Activated naive CD4-positive, alpha-beta T cell treated with anti-CD3 and anti-CD28 coated beads for 36 hours (primary cell): ENCODE results near the gene UBQLN4. TPM values are rescaled to one million over a fixed set of nuclear protein-coding genes. Genes with fewer than 3 reads are reported as not detected.

ENCODE experiments used
- CTCF ChIA-PET: fragments of 350-600 bp; sonication (Branson Sonifier 250); formaldehyde crosslinking; loops from one replicate; lab custom pipeline; 2021; ENCODE audit warnings: antibody characterized with exemption; lab: Charles Lee
- DNase-seq: peaks from one replicate; pipeline ENCODE4 v3.0.0-alpha.2; 2020
- H3K27ac Mint-ChIP-seq: one replicate; pipeline ENCODE4 v1.8.0; 2021; ENCODE audit warnings: mild to moderate bottlenecking, mixed read lengths
- H3K27me3 Mint-ChIP-seq: one replicate; pipeline ENCODE4 v1.8.0; 2021; ENCODE audit warnings: low read depth, mixed read lengths
- H3K36me3 Mint-ChIP-seq: one replicate; pipeline ENCODE4 v1.8.0; 2021; ENCODE audit warnings: low read depth, mixed read lengths
- H3K4me1 Mint-ChIP-seq: one replicate; pipeline ENCODE4 v1.8.0; 2021; ENCODE audit warnings: low read depth, mixed read lengths
- H3K4me3 Mint-ChIP-seq: one replicate; pipeline ENCODE4 v1.8.0; 2021; ENCODE audit warnings: mild to moderate bottlenecking, moderate library complexity, mixed read lengths
- H3K9me3 Mint-ChIP-seq: one replicate; pipeline ENCODE4 v1.8.0; 2021; ENCODE audit warnings: mixed read lengths
- intact Hi-C: fragments of 100-400 bp; cut with micrococcal nuclease; formaldehyde crosslinking; loops from one replicate; pipeline ENCODE4 v1.15.1; 2023
- total RNA-seq, 2 experiments: library from RNA; stranded (reverse); gene quantifications; one replicate each; pipeline ENCODE4 v1.2.3, GENCODE V29; 2021

Gene UBQLN4
- 10 to 100 TPM; 27.1 to 27.4 TPM for total RNA-seq

DNA sequence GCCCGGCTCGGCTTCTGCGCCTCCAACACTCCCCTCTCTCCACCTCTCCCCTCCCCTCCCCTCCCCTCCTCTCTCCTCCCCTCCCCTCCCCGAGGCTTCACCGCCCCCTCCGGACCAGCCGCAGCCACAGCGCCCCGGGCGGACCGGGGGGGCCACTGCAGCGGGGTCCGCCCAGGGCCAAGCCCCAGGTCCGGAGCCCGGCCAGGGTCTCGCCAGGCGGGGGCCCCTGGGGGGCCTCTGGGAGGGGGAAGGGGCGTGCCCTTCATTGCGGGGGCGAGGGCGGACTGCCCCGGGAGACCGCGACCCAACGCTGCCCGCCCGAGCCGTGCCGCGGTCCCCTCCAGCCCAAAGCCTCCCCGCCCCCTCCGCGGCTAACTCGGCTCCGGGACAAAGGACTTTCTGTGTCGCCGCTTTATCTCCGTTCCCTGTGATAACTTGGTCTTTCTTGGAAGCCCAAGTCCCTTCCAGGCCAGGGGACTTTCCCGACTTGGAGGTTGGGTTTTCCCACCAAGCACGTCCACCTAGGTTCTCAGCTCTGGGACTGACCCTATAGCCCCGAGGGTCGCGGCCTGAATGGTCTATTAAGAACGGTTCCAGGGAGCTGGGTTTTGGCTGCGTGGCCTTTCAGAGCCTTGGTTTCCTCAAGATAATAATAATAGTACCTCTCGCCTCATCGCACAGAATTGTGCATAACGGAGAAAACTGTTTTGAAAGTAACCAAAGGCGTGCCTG, at the start of gene UBQLN4:
UBQLN4 (minus strand) TSS at position 31 of the 732 bp plus-strand sequence. CDS start 97 bp downstream, outside the sequence.
- no peaks in the 10 kb centered on the region for H3K9me3 Mint-ChIP-seq
- H3K36me3 Mint-ChIP-seq = peaks cover 13% of the 10 kb centered on the region
- intact Hi-C loops = loop anchor here (1.0 to 10.0 kb wide), 14 partner anchors 12 to 745 kb away; partner anchors contain the start of genes CCT3, FDPS, KHDC4 and MEX3A
- CTCF ChIA-PET = interaction anchor here (0.6 to 0.7 kb wide), 3 partner anchors 16 to 520 kb away, joined by 3 to 5 read pairs (median 3); no protein-coding TSS in a partner anchor
- H3K27me3 Mint-ChIP-seq = no peaks in the 10 kb centered on the region
- peak within 1 kb of the TSS; percentile 92 for H3K4me3 Mint-ChIP-seq
- H3K4me1 Mint-ChIP-seq = peaks cover 24% of the 10 kb centered on the region
- peak within 1 kb of the TSS; percentile 93 for H3K27ac Mint-ChIP-seq
- peak; percentile 90 for DNase-seq

DNA sequence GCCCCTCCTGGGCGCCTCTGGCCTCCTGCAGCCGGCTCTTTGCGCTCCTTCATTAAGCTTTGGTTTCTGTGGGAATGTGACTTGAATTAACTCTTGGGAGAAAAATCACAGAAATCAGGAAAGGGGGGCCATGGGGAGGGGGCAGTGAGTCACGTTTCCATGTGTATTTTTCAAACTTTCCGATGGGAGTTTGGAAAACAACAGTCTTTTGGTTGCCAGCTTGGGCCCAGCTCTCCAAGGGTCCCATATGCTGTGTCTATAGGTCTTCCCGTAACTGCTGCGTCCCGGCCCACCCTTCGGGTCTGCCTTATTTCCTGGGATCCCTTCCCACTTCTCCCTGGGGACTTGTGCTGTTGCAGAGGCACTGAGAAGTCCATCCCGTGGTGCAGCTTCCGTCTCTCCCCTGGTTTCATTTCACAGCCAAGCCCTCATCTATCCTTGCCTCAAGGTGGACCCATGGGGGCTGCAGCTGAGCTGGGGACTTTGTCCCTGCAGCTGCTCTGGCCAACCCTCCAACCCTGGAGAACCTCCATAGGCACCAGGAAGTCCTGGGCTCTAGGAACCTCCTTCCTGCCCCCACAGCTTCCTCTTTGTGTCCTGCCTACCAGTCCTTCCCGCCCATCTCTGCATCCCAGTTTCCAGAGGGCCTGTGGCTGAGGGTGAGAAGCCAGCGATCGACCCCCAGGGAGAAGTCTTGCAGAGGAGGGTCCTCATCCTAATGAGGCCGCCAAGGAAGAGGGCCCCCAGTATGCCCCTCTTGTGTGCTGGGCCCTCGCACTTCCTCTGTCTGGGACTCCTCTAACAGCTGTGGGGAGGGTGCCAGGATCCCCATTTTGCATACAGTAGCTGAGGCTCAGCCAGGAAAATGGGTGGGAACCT, 49.3 kb upstream of the UBQLN4 start:
- no peaks in the 10 kb centered on the region for H3K36me3 Mint-ChIP-seq
- H3K4me1 Mint-ChIP-seq = peaks cover 69% of the 10 kb centered on the region
- no peaks in the 10 kb centered on the region for H3K9me3 Mint-ChIP-seq
- CTCF ChIA-PET = interaction anchor here (0.6 to 3.5 kb wide), 5 partner anchors 10 to 405 kb away, joined by 3 to 23 read pairs (median 3); no protein-coding TSS in a partner anchor
- H3K27ac Mint-ChIP-seq = no peak overlapping the region
- intact Hi-C loops = no loop called here
- DNase-seq = no peak
- H3K27me3 Mint-ChIP-seq = peaks cover 17% of the 10 kb centered on the region
- no peak overlapping the region for H3K4me3 Mint-ChIP-seq

DNA sequence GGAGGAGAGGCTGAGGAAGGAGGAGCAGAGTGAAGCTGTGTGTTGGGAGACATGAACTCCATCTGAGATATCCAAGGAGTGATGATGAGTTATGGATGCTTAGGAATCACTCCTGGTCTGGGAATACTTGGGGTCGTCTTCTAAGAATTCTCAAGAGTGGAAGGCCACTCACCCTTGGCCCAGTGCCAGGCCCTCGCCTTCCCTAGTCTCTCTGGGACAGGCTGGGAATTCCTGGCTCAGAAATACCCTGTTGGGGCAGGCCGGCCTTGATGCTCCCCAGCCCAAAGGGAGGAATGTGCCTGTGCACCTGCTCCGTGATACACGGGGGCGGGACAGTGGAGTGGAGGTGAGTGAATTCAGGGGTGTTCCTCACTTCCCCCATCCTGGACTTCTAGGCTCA, 48.3 kb upstream of the UBQLN4 start:
- CTCF ChIA-PET = interaction anchor here (1.2 to 16.2 kb wide), 2 partner anchors 25 to 27 kb away, joined by 3 to 737 read pairs; no protein-coding TSS in a partner anchor
- H3K36me3 Mint-ChIP-seq = no peaks in the 10 kb centered on the region
- H3K9me3 Mint-ChIP-seq = no peaks in the 10 kb centered on the region
- no peak overlapping the region for H3K27ac Mint-ChIP-seq
- peaks cover 12% of the 10 kb centered on the region for H3K27me3 Mint-ChIP-seq
- intact Hi-C loops = no loop called here
- no peak overlapping the region for H3K4me3 Mint-ChIP-seq
- DNase-seq = no peak
- H3K4me1 Mint-ChIP-seq = peaks cover 72% of the 10 kb centered on the region

DNA sequence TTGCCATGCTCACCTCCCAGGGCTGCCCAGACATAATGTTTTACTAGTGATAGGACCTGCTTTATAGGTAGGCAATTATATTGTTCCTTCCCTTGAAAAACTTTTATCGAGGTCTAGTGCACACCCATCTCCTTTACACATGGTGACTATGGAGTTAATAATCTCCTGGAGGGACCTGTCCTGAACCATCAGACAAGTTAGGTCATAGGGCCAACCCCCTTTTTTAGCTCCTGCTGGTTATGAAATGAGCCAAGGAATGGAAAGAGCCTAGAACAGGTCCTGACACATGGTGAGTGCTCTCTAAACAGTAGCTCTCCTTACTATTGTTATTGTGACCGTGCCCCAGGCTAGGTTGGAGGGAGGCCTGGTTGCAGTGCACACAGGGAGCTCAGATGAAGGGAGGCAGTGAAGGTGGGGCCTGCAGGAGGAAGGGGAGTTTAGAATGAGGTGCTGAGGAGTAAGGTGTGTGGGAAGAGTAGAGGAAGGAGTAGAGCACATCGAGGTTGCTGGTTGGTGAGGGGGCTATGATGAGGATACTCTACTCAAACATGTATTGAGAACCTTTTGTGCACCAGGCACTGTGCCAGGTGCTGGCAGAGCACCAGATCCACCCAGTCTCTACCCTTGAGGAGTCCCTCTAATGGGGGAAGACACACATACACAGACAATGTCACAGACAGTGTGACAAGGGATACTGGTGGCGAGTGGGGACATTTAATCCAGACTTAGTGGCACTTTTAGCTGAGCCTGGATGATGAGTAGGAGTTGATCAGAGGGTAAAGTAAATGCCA, 46.8 kb upstream of the UBQLN4 start:
- DNase-seq = peak; percentile 27
- no peaks in the 10 kb centered on the region for H3K36me3 Mint-ChIP-seq
- peaks cover 12% of the 10 kb centered on the region for H3K27me3 Mint-ChIP-seq
- CTCF ChIA-PET = interaction anchor here (0.6 to 16.2 kb wide), 4 partner anchors 11 to 117 kb away, joined by 3 to 737 read pairs (median 4); no protein-coding TSS in a partner anchor
- H3K9me3 Mint-ChIP-seq = no peaks in the 10 kb centered on the region
- peaks cover 73% of the 10 kb centered on the region for H3K4me1 Mint-ChIP-seq
- intact Hi-C loops = no loop called here
- H3K27ac Mint-ChIP-seq = no peak overlapping the region
- H3K4me3 Mint-ChIP-seq = no peak overlapping the region

DNA sequence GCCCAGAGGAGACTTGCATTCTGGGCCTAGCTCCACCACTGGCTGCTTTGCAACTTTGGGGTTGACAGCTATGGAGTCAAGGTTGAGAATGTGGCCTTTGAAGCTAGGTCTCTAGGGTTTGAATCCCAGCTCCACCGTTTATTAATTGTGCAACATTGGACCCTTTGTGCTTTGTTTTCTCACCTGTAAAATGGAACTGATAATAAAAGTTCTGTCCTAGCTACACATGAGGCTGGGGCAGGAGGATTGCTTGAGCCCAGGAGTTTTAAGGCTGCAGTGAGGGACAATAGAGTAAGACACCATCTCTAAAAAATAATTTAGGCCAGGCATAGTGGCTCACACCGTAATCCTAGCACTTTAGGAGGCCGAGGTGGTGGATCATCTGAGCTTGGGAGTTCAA, 45.7 kb upstream of the UBQLN4 start:
- Mint-ChIP-seq H3K9me3 (no peaks in the 10 kb centered on the region), H3K27ac (no peak overlapping the region), H3K36me3 (no peaks in the 10 kb centered on the region), H3K4me1 (peaks cover 65% of the 10 kb centered on the region), H3K27me3 (peaks cover 12% of the 10 kb centered on the region), H3K4me3 (no peak overlapping the region)
- intact Hi-C loops = loop anchor here (5.0 kb wide), 1 partner anchor 358 kb away; no protein-coding TSS in a partner anchor
- DNase-seq = no peak
- CTCF ChIA-PET = interaction anchor here (0.6 to 16.2 kb wide), 3 partner anchors 10 to 29 kb away, joined by 3 to 737 read pairs (median 34); partner anchors contain the start of gene LMNA

DNA sequence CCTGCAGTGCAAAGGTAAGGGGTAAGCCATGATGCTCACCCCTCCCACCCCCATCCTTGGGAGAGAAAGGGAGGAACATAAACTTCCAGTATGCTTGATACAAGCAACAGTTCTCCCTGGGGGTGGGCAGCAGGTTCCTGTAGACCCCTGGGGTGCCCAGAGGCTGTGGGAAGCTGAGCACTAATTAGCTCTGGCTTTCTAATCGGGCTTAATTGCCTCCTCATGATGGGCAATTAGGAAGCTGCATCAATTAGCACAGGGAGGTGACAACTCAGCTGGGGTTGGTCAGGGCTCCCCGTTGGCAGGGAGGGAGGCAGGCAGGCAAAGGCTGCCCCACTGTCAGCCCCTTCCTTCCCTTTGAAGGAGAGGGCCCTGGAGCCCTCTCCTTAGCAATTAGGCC, 45.2 kb upstream of the UBQLN4 start:
- H3K4me1 Mint-ChIP-seq = peaks cover 60% of the 10 kb centered on the region

DNA sequence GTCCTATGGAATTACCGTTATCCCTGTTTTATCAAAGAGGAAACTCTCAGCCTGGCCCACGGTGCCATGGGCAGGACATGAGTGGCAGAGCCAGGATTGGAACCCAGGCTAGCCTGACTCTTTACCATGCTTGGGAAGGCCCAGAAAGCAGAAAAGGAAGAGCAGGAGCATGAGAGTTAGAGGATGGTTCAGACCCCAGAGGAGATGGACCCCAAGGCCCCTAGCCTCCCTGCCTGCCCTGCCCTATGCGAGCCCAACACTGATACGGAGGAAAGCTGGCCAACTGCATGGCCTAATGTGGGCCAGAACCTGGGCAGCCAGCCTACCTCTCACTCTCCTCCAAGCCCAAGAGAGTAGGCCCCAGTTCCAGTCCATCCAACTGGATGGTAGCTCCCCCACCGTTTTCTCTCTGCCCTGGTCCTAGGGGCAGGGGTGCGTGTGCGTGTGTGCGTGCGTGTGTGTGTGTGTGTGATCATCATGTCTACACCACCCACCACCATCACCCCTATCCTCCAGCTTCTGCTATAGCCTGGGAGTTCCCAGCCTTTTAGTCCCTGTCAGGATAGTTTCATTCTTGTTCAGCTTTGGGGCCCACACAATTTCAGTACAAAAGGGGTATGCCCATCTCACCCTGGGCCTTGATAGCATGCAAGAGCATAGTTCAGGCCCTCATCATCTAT, 44.0 kb upstream of the UBQLN4 start:
- Mint-ChIP-seq H3K9me3 (no peaks in the 10 kb centered on the region), H3K27ac (peak overlapping the region; percentile 99), H3K27me3 (peaks cover 10% of the 10 kb centered on the region), H3K36me3 (no peaks in the 10 kb centered on the region), H3K4me1 (peaks cover 49% of the 10 kb centered on the region), H3K4me3 (peak overlapping the region; percentile 40)
- peak; percentile 78 for DNase-seq
- CTCF ChIA-PET = interaction anchor here (0.6 to 16.2 kb wide), 15 partner anchors 9 to 239 kb away, joined by 3 to 737 read pairs (median 4); partner anchors contain the start of genes LMNA and MEX3A
- intact Hi-C loops = loop anchor here (1.0 to 5.0 kb wide), 7 partner anchors 9 to 360 kb away; partner anchors contain the start of genes CCT3, LMNA, SMG5 and TSACC

More for the DNA sequence above, 45.2 kb upstream of the UBQLN4 start:
- H3K27ac Mint-ChIP-seq = peak overlapping the region; percentile 28
- DNase-seq = no peak
- peaks cover 12% of the 10 kb centered on the region for H3K27me3 Mint-ChIP-seq
- H3K4me3 Mint-ChIP-seq = no peak overlapping the region
- H3K9me3 Mint-ChIP-seq = no peaks in the 10 kb centered on the region
- H3K36me3 Mint-ChIP-seq = no peaks in the 10 kb centered on the region
- intact Hi-C loops = loop anchor here (5.0 kb wide), 1 partner anchor 359 kb away; no protein-coding TSS in a partner anchor
- CTCF ChIA-PET = interaction anchor here (1.1 to 16.2 kb wide), 3 partner anchors 15 to 43 kb away, joined by 3 to 737 read pairs (median 34); partner anchors contain the start of gene LMNA

DNA sequence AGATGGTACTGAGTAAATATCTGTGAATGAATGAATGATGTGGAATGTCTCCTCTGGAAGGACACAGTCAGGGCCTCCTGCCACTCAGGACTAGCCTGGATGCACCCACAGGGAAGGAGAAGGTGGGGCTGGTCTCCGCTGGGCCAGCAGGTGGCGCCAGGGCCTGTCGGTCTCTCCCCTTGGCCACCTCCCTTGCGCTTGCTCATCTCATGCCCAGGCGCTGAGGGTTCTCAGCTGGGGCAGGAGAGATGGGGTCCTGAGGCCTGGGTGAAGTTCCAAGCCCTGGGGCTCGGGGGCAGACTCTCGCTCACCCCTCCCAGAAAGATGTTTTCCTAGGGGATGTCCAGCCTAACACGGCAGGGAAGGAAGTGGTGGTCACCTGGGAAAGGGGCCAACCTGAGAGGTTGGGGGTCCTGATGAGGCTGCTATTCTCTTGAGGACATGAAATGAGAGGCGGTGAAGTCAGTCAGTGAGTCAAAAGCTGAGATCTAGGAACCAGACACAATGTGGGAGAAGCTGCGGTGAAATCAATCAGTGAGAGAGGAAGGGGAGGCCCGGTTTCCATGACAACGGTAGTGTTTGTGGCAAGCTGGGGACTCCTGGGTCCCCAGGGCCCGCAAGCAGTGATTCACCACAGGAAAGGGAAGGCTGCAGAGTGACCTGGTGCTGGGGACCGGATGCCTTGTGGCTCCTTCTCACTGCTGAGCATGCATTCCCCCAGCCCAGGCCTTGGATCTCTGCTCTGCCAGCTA, 43.2 kb upstream of the UBQLN4 start:
- peaks cover 49% of the 10 kb centered on the region for H3K4me1 Mint-ChIP-seq
- no peaks in the 10 kb centered on the region for H3K36me3 Mint-ChIP-seq
- intact Hi-C loops = loop anchor here (1.0 to 5.0 kb wide), 9 partner anchors 9 to 360 kb away; partner anchors contain the start of genes CCT3, LMNA, SMG5 and TSACC
- peaks cover 11% of the 10 kb centered on the region for H3K27me3 Mint-ChIP-seq
- no peaks in the 10 kb centered on the region for H3K9me3 Mint-ChIP-seq
- H3K27ac Mint-ChIP-seq = peak overlapping the region; percentile 99
- H3K4me3 Mint-ChIP-seq = peak overlapping the region; percentile 40
- CTCF ChIA-PET = interaction anchor here (0.6 to 16.2 kb wide), 21 partner anchors 9 to 239 kb away, joined by 3 to 737 read pairs (median 4); partner anchors contain the start of genes LMNA and MEX3A
- DNase-seq = peak; percentile 98

DNA sequence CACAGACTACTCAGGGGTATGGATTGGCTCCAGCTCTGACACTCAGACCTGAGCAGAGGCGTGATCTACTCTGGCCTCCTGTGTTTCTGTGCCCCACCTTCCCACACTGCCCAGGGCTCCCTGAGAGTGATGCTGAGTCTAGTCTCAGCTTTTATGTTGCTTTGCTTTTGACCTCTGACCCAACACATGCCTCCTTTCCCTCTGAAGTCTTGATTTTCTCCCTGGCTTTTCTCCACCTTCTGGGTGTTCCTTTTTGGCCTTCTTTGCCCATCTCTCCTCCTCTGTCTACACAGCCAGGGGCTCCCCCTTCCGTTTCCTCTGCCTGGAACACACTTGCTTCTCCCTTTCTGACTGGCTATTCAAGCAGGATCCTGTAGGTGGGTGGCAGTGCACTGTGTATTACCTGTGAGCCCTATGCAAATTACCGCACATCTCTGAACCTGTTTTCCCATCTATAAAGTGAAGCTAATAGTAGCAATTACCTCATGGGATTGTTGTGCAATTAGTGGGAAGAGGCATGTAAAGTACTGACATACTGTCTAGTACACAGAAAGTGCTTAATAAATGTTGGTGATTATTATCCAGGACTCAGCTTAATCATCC, 42.4 kb upstream of the UBQLN4 start:
- Mint-ChIP-seq H3K27ac (peak overlapping the region; percentile 99), H3K9me3 (no peaks in the 10 kb centered on the region), H3K27me3 (peaks cover 11% of the 10 kb centered on the region), H3K4me1 (peaks cover 49% of the 10 kb centered on the region), H3K4me3 (no peak overlapping the region), H3K36me3 (no peaks in the 10 kb centered on the region)
- intact Hi-C loops = loop anchor here (1.0 to 5.0 kb wide), 4 partner anchors 34 to 361 kb away; partner anchors contain the start of gene SMG5
- peak; percentile 81 for DNase-seq
- CTCF ChIA-PET = interaction anchor here (0.9 to 16.2 kb wide), 17 partner anchors 10 to 240 kb away, joined by 3 to 737 read pairs (median 4); partner anchors contain the start of genes LMNA and MEX3A
